HG03060 (cell line): ENCODE results near the gene EVX1.

Experiments used
- ATAC-seq: cut with Tn5 transposase; IDR thresholded peaks from one replicate; pipeline ENCODE4 v1.9.1; 2021; ENCODE audit warnings: low read depth, moderate number of reproducible peaks; ENCODE audit not compliant: unreplicated experiment

EVX1 gene

DNA sequence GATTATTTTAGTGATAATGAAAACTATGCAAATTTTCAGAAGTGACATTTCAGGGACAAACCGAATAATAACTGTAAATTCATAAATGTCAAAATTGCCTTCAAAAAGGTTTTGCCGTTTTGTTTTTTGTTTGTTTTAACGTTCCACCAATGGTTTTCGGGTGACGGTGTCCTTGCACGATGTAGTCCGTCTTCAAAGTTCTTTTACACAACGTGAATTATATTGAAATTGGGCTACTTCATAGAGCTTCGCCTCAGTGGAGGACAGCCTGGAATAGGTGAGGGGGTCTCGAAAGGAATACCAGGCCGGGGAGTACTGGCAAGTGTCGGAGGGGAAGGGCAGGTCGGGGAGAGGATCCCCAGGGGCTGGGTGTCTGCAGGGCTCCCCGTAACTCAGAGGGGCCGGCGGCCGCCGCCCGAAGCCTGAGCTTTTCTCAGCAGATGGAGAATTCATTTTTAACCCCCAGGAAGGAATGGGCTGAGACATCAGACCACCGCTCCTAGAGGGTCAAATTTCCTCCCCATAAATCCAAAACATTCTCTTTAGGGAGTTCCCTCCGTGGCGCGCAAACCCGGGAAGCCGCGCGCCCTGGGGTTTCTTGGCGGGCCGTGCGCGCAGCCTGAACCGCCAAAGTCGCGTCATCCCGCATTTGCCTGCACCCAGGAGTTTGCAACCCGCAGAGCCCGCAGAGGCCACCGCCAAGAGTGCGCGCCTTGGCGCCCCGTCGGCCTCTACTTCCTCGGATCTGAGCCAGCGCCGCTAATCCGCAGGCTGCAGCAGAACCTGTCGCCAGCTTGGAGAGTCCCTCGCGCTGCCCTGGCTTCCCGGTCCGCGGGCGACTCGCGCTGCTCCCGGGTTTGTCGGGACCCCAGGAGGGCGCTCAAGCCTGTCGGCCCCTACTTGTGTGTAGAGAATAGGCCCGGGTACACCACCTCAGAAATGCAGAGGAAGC, 17.3 kb upstream of the EVX1 start:
- ATAC-seq: no peak

DNA sequence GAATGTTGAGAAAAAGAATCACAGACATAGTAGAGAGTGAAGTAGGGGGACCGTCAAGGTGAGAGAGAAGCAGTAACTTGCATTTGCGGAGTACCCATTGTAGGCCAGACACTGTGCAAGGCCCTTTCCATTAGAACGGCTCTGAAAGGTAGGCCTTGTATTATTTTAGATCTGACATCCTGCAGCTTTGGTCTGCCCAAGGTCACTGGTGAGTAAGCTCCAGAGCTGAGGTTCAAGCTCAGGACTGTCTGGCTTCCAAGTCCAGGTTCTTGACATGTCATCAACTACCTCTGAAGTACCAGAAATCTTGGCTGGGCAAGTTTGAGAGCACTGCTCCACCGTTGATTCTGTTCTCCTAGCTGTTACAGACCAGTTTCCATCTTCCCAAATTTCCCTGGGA, 13.2 kb upstream of the EVX1 start:
- ATAC-seq: no peak

DNA sequence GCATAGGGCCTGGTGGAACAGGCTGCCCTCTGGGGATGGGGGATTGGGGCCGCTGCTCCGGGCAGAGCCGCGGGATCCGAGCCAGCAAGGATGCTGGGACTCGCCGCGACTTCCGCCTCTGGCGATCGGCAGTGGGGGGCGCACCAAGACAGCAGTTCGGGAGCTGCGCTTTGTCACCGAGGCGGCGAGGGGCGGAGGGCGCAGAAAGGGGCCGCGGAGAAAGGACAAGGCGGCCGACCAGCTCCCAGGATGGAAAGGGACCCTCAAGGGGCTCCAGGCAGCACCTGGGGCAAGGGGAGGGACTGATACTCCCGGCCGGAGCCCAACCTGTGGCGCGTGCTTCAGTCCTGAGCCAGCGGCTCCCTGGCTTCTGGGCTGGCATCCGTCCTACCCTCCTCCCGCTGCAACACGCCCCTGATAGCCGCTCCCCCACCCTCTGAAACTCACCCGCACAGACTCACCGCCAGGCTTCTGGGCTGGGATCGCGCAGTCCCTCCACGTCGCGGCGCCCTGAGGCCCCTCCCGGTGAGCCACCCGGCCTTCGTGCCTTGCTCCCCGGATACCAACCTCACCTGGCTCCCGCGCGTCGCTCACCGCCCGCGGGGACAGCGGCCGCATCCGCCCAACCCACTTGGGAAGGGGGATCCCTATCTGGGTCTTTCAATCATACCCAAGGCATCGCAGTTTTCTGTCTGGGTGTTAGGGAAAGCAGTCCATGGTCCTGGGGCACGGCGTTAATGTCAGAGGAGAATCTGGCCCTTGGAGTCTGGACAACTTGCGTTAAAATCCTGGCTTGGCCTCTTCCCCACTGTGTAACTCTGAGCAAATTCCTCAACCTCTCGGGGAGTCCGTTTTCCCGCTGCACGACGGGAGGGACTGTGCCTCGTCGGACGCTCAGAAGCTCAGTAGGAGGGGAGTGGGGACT, 7.0 kb upstream of the EVX1 start:
- ATAC-seq: no peak

DNA sequence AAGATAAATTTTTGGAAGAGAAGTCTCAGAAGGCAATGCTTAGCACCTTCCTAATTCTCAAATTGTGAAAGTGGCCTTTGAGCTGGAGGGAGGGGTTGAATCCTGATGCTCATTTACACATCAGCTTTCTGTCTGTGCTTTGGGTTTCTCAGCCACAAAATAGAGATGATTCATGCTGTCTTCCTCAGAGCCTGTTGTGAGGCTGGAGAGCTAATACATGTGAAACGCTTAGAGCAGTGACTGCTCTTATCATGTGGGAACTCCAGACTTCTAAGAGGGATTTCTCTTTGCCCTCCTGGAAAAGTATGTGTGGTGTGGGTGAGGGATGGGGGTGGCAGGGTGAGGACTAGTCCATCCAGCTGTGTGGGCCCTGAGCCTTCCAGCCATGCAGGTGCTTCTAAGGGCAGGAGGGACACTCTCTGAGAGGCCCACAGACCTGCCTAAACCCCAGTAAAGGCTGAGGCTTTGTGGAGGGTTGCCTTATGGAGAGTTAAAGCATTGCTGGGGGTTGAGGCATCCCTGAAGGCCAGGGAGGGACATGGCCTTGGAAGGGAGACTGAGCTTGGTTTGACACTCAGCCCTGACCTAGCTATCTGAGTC, 4.8 kb upstream of the EVX1 start:
- no peak for ATAC-seq

DNA sequence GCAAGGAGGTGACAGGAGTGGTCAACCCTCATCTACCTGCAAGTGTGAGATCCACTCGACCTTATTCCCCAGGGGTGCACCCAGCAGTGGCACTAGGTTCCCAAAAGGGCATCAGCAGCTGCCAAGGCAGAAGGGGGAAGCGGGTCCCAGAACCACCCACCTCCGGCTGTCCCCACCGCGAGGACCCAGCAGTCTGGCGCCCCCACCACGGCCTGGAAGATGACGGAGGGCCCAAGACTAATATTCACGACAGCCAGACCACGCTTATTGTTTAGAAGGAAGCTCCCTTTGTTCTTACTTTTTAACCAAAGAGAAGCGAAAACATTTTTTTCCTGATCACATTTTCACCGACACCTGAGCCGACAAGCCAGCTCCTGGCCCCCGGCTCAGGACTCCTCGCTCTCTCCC, 3.6 kb upstream of the EVX1 start:
- no peak for ATAC-seq

DNA sequence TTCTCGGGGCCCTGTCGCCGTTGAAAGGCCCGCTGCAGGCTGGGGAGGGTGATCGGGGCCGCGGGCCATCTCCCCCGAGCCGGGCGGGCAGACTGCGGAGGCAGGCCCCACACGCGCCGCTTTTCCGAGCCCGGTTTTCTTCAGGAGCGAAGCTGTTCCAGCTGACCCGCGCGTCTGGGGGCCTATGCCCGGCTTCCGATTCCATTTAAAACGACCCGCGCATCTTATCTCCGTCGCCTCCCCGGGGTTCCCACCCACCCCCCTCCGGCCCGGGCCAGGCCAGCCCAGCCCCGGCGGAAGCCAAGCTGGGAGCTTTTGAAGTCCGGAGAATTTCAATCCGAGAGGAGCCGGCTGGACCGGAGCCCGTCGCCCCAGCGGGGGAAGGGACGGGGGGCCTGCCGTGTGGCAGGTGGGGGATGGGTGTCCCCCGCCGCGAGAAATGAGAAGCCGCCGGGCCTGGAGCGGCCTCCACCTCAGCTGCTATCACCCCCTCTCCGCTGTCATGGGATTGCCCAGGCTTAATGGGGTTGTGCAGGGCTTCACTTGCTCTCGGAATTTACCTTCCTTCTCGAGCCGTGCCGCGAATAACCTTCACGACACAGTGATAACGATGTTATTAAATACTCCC, 3.1 kb upstream of the EVX1 start:
- ATAC-seq: no peak

DNA sequence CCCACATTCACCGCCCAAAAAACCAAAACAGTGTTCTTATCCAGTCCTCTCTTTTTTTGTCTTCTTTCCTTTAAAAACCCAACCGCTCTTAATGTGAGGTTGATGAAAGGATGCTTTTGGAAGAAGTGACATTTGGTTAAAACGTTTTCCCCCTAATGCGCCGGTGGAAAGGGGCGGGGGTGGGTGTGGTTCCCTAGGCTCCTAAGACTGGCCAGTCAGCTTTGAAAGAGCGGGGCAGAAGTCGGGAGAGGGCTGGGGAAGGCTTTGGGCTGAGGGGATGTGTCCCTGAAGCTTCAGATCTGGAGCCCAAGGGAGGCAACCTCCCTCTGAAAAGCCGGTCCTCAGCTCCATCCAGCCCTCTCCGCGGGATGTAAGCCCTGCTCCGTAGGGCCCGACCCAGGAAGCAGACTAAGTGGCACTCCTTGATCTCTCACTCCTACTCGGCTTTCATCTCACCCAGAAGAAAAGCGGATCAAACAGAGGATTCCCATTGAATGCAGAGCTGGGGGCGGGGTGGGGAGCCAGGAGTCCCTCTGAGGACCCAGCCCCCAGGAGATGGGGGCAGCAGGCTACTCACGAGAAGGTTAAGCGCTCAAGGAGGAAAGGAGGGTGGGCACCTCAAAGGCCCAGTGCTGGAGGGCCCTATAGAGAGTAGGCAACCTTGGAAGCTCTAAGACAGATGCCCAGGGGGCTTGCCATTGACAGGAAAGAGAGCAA, 2.4 kb upstream of the EVX1 start:
- ATAC-seq: no peak

DNA sequence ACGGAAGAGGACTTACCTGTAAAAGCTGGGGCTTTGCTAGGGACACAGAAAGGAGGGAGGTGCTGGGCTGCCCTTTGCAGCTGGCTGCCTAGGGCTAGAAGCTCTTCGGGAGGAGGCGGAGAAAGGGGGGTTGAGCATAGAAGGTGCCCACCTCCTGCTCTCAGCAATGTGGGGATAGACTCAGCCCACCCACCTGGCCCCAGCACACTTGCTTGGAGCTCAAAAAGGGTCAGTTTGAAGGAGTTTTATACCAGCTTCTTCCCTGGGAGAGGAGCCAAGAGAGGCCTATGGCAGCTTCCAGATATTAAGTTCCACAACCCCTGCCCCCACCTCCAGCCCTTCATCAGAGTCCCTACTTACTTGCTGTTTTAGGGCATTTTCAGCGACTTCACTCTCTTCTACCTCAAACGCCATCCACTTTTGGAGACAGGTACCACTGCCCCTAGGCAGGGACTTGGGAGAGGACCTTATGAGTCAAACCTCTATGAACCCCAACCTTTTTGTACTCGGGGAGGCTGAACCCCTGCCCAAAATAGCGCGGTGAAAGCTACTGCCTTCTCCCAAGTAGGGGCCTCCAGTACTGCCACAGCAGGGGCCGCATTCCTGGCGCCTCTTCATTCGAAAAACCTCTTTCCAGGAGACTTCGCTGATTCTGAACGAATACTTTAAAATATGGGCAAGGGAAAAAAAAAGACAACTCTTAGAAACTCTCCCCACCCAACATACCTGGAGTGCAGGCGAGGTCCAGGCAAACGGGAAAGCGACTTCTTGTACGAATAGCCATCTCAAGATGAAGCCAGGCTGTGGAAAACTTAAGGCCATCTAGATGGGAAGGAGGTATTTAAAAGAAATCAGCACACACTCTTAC, 1.2 kb upstream of the EVX1 start:
- ATAC-seq: no peak

DNA sequence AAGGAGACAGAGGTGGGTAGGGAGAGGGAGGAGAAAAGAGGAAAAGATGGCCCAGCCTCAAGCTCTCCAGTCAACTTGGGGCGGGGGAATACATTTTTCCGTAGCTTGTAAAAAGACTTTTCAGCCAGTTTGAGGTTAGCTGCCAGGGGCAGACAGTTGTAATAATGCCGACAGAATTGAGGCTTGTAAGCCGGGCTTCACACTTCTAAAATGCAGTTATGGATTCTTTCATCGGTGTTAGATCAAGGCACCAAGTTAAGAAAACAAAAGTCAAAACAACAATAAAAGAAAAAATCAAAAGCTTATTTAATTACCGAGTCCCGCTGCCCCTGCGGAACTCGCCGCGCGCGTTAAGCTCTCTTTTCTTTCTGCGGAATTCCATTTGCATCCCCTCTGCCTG, 448 bp upstream of the EVX1 start:
- ATAC-seq: no peak

DNA sequence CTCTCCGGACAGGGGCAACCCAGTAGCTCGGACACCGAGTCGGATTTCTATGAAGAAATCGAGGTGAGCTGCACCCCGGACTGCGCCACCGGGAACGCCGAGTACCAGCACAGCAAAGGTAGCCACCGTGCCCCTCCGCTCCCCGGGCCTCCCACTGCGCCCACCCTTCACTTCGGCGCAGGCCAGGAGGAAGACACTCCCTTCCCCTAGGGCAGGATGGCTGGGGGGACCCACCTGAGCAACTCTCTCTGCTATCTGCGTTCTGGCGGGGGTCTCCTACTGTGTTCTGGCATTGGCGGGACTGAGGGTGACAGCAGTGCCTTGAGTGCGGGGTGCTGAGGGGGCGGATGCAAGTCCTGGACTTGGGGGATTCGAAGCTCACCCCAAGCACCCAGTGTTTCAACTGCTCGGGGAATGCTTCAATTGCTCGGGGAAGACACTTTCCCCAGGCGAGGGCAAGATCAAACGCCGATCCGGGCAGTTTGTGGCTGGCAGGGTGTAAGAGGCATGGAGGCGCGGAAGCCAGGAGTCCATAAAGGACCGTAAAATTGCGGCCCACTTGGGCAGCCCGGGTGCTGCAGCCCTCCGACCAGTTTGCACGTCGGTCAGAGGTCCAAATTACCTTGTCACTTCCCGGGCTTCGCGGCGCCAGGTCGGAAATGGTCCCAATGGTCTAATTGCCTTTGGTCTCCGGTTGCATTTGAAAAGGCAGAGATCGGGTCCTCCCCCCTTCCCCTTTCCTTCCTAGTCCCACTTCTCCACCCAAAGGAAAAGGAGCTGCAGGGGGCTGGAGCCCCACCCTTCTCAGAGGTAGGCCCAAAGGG, 950 bp downstream of the EVX1 start:
- ATAC-seq: no peak

DNA sequence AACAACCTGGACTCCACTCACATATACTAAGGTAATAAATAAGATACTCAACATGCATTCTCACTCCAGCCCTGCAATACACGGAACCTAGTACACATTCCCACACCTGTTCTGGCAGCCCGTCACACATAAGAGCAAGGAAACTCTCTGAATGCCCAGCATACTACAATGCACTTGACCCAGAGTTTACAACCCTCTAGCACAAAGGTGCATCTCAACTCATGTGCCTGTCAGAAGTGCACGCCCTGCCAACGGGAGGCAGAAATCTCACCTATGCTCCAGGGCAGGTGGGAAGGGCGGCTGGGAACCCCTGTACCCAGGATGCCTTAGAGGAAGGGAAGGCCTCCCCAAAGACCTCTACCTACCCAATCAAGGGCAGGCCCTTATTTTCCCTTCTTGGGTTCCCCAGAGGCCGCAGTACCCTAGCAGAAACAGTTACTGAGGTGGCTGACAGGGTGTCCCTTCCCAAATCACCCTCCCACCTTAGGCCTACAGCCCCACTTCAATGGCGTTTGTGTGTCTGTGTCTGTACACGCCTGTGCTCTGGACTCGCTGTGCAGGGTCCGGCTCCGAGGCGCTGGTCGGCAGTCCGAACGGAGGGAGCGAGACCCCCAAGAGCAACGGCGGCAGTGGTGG, 2.0 kb downstream of the EVX1 start:
- ATAC-seq: no peak

DNA sequence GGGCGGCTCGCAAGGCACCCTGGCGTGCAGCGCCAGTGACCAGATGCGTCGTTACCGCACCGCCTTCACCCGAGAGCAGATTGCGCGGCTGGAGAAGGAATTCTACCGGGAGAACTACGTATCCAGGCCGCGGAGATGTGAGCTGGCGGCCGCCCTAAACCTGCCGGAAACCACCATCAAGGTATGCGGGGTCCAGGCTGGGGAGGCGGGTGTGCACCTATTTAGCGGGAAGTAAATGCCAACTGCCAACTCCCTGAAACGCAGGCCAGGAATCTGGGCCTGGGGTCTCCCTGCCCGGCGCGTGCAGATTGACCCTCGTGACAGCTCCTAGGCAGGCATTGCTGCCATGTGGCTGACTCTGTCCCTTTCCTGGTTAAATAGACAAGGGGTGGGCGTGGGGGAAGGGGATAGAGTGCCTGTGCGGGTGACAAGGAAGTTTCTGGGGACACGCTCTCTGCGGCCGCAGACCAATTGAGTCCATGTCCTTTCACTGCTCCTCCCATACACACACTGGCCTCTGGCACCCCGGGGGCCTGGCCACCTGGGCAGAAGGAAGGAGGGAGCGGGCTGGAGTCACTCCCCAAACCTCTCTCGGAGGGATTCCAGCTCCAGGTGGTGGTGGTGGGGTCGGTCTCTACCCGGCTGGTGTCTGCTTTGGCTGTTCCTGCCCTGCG, 2.7 kb downstream of the EVX1 start:
- no peak for ATAC-seq

DNA sequence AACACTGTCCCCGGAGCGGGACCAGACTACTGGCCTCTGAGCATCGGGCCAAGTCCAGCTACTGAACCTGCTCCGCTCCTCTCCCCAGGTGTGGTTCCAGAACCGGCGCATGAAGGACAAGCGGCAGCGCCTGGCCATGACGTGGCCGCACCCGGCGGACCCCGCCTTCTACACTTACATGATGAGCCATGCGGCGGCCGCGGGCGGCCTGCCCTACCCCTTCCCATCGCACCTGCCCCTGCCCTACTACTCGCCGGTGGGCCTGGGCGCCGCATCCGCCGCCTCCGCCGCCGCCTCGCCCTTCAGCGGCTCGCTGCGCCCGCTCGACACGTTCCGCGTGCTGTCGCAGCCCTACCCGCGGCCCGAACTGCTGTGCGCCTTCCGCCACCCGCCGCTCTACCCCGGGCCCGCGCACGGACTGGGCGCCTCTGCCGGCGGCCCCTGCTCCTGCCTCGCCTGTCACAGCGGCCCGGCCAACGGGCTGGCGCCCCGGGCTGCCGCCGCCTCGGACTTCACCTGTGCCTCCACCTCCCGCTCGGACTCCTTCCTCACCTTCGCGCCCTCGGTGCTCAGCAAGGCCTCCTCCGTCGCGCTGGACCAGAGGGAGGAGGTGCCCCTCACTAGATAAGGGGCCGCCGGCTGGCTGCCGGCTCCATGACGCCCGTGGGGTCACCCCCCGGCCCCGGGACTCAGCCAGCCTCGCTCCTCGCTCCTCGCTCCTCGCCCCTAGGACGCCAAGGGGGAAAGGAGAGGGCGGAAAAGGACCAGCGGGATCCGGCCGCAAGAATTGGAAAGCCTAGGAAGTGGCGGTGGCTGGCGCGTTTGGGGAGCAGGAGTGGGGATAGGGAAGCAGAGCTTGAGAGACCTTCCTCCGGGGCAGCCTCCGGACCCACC, 3.4 kb downstream of the EVX1 start:
- no peak for ATAC-seq

DNA sequence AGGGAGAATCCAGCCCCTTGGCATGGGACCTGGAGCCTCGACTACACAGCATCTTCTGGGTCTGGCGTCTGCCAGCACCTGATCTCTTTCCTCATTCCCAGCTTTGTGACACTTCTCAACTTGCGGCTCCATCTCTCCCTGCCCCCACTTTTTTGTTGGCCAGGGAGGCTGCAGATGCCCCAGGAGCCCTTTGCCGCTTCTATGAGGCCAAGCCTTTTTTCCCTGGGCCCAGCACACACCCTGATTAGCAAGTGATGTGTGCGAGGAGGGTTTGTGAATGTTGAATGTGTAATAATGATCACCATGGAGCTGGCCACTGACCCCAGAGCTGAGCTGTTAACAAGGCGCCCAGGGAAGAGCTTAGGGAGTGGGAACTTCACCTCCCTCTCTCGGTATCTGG, 4.4 kb downstream of the EVX1 start:
- ATAC-seq: no peak

DNA sequence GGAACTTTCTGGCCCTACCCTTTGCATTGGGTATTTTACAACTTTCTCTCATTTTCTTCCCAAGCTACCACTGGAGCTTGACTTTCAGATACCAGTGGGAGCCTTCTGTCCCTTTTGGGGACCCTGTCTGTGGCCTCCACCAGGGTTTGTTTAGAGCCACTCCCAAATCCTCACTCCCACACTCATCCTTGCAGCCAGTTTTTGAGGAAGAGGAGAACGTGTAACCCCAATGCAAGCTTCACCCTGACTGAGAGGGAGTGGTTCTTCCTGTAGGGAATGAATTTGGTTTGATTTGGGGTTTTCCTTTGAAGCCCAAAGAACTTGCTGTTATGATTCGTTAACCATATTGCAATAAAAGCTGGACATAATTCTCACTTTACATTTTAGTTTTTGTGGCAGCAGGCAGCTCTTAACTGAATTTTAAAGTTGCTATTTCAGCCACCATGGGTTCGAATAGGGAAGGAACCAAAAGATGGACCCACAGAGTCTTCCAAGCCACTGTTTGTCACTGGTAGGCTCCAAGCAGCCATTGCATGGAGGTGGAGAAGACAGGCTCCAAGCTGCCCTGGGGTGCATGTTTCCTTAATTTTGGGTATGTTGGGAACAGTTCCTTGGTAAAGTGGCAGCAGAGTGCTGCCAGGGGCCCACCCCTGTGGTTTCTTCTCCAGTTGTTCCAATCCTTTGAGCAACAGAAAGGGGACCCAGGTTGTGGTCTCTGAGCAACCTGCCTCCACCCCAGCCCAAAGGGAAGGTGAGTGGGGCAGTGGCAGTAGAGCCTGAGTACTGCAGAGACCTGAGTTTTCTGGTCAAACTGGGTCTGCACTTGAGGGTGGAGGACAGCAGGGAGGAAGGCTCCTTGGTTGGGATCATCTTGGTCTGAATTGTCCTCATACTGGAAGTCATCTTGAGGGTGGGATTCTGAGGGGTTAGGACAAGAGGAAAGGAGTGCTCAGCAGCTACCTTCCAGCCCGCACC, 5.1 kb downstream of the EVX1 start:
- no peak for ATAC-seq
